Occipital lobe (tissue), 2 donors: ENCODE results near the gene PFKP. TPM values are rescaled to one million over a fixed set of nuclear protein-coding genes. Genes with fewer than 3 reads are reported as not detected.

ENCODE experiments used
- DNase-seq: peaks from one replicate; lab custom pipeline; 2025; lab: John Stamatoyannopoulos, UW
- total RNA-seq: library from RNA; depleted of rRNA; stranded (reverse); fragments of >200 nt; gene quantifications from one replicate; pipeline ENCODE4 v1.2.3, GENCODE V29; 2014

The PFKP gene
- total RNA-seq, 1 donor from 2014 or later = 76.3 TPM

GRCh38 chr10:3115685-3116084, 48.3 kb downstream of the PFKP start:
- no peak for DNase-seq

DNA sequence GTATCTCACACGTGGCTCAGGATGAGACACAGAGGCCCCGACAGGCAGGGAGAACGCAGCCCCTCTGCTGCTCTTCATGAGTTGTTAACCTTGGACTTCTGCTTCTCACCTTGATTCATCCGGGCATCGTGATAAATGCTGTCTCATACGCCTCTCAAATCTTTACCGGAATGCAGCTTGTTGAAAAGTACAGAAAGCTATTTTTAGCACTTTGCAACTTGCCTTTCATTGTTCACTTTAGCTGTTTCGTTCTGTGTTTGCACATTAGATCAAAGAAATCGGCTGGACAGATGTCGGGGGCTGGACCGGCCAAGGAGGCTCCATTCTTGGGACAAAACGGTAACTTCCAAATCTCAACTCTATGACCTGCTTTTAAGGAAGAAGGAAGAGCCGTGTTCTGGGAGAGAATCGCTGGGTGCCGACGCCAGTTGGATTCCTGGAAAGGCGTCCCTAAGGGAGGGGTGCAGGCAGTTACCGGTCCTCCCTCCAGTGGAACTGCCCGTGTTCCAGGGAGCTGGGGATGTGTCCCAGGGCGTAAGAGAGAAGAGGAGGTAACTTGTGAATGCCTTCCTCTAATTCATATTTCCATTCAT, 49.3 kb downstream of the PFKP start:
- DNase-seq = no peak

DNA sequence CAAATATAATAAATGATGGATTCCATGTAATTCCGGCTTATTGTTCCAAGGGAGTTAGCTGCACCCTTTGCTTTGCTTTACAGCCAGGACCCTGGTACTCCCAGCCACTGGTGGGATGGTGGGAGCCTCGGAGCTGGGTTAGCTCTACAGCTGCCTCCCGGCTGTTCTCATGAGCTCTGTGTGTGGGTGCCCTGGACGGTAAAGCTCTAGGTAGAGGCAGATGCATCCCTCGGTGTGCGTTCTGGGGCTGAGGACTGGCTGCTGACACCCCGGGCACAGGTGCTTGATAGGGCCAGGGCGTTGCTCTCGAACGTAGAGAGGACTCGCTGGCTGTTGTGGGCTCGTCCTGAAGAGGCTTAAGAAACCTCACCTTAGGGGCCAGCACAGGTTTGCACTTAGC, 50.1 kb downstream of the PFKP start:
- no peak for DNase-seq

DNA sequence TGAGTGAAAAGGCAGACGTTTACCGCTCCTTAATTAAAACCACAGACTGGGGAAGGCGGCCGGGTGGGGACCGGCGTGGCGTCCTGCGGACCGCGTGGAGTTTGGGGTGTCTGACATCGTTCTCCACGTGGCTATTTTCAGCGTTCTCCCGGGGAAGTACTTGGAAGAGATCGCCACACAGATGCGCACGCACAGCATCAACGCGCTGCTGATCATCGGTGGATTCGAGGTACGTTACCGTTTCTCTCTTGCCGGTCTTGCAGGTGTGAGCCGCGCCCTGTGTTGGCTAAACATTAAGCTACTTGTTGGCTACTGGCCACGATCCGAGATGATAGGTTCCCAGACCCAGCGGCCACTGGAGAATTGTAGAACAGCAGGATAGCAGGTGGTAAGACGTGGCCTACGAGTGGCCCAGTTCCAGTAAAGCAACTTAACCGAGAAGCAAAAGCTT, 51.3 kb downstream of the PFKP start:
- DNase-seq = no peak

- no peak for DNase-seq
Measured at GRCh38 chr10:3119796-3120459, 52.6 kb downstream of the PFKP start.

DNA sequence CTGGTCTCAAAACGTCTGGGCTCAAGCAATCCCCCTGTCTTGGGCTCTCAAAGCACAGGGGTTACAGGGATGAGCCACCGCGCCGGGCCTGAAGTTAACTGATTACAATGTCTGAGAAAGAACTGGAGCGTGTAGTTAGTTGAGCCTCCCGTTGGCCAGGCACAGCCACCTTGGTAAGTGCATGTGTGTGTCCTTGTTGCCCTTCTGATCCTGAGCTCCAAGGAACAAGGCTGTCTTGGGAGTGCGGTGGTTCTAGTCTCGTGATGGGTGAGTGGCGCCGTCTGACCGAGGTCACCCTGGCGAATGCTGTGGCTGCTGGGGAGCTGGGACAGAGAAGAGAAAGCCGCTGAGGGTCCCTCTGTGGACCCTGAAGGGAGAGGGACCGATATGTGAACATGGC, 54.7 kb downstream of the PFKP start:
- DNase-seq = no peak

GRCh38 chr10:3122486-3123205, 55.3 kb downstream of the PFKP start:
- DNase-seq = no peak

DNA sequence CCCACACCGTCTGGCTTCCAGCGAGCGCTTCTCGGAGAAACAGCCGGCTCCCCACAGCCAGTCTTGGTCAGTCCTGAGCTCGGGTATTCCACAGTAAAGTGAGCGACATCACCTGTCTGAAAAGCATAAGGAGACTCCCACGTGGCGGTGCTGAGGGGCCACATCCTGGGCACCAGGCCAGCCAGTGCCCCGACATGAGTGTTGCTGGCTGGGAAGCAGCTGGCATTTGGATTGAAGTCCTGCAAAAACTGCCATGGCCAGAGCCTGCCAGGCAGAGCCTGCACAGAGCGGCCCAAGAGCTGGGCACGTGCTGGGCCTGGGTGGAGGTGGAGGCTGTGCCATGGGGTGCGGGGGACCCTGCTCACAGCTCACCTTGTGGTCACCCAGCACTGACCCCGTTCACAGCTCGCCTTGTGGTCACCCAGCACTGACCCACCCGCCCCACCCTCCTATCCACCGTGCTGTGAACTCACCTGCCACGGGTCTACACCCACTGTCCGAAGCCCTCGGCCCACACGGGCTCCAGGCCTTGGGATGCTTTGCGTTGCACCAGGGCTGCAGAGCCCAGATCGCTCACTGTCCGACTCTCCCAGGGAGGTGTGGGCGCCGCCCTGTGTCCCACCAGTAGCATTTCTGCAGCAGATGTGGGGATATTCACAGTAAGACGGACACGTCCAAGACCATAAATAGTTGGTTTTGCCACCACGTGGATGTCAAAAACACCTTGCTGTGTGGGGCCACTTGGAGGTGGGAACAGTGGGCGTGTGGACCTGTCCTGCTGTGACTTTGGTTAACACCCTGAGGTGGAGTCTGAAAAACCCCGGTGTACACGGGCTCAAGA, 56.4 kb downstream of the PFKP start:
- DNase-seq = no peak

- no peak for DNase-seq
Measured at GRCh38 chr10:3124412-3125175, 57.2 kb downstream of the PFKP start.

DNA sequence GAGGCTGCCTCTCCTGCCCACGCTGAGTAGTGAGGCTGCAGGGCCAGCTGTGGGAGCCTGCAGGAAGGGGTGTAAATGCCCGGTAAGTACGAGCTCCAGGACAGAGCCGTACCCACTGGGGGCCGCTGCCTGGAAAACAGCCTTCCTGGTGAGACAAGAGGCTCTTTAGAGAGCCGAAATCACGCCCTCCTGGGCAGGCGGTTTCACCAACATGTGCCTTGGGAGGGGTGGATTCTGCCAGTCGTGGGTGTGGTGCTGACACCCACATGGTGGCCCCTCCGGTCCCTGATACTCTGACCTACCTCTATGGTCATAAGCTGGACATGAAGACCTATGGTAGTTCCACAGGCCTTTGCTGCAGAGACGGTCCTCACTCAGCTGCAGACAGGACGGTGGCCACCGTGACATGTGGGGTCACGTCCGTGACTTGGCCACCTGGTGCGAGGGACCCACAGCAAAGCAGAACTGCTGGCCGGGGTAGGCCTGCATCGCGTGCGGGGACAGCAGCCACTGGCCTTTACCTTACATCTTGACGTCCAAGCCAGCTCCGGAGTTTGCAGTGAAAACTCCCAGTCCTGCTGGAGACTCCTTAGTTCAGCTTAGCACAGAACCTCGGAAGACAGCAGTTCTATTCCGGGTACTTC, 58.3 kb downstream of the PFKP start:
- DNase-seq = no peak

GRCh38 chr10:3126249-3126648, 58.9 kb downstream of the PFKP start:
- DNase-seq = no peak

GRCh38 chr10:3126741-3127346, 59.5 kb downstream of the PFKP start:
- no peak for DNase-seq

- no peak for DNase-seq
Measured at GRCh38 chr10:3127921-3128320, 60.6 kb downstream of the PFKP start.

DNA sequence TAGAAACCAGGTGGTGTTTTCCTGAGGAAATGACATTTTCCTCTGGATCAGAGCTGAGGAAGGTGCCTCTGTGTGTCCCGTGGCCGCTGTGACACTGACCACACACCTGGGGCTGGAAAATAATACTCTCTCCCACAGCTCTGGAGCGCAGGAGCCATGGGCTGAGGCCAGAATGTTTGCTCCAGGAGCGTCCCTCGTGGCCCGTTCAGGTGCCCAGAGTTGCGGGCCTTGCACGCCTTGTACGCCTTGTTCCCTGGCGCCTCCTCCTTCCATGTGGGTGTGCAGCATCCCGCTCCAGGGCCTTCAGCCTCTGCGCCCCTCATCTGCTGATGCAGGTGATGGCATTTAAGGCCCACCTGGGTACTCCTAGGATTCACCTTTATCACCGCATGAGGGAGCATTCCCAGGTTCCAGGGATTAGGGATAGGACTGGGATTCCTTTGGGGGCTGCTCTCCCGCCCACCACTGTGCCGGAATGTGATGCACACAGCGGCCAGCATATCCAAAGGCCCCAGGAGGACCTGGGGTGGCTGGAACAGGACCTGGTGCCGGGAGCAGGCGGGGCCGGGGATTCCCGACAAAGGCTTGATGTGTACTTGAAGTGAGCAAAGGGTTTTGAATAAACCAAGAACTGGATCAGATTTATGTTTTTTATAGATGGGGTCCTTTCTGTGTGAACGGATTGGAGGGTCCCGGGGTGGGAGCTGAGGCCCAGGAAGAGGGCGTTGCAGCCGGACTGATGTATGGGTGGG, 61.2 kb downstream of the PFKP start:
- DNase-seq = no peak

- DNase-seq = no peak
Measured at GRCh38 chr10:3129581-3130340, 62.4 kb downstream of the PFKP start.

- DNase-seq = no peak
Measured at GRCh38 chr10:3131098-3131497, 63.8 kb downstream of the PFKP start.

GRCh38 chr10:3132036-3133025, 65.0 kb downstream of the PFKP start:
- no peak for DNase-seq
